Panc1 (cell line): Measurements from ENCODE around the gene NELFB. TPM values are rescaled to one million over a fixed set of nuclear protein-coding genes. Genes with fewer than 3 reads are reported as not detected.

Source experiments
- ATAC-seq: fragments of 200-7000 bp; cut with Tn5 transposase; 2 replicates; pipeline ENCODE4 v1.9.1; 2020; ENCODE audit warnings: mild to moderate bottlenecking, moderate library complexity
- BruUV-seq: library from RNA; stranded (reverse); fragments of 400-500 nt; replicated peaks from 2 replicates; lab custom pipeline; 2021; lab: Mats Ljungman, UMichigan
- CTCF ChIA-PET: fragments of 300-600 bp; sonication (Branson Sonifier 250); formaldehyde crosslinking; loops from one replicate; lab custom pipeline; 2022; ENCODE audit warnings: antibody characterized with exemption; lab: Charles Lee
- POLR2A ChIA-PET: fragments of 300-600 bp; sonication (Branson Sonifier 250); formaldehyde crosslinking; loops from one replicate; lab custom pipeline; 2022; ENCODE audit warnings: antibody characterized with exemption; lab: Charles Lee
- DNase-seq: peaks from one replicate; pipeline ENCODE4 v3.0.0-alpha.2; 2010; ENCODE audit warnings: low read depth, low spot score
- H3K27ac ChIP-seq: 2 replicates; pipeline ENCODE4 v1.5.1; 2011; ENCODE audit warnings: mild to moderate bottlenecking, low read length, inconsistent platforms
- H3K27me3 ChIP-seq: fragments of 200-500 bp; sonication (Bioruptor generic); 2 replicates; pipeline ENCODE4 v1.6.0; 2014; ENCODE audit warnings: low read length, inconsistent platforms; ENCODE audit not compliant: control insufficient read depth, insufficient read depth
- H3K36me3 ChIP-seq: fragments of 200-500 bp; sonication (Bioruptor generic); 2 replicates; pipeline ENCODE4 v1.5.1; 2014; ENCODE audit warnings: inconsistent platforms, mild to moderate bottlenecking, low read length, moderate library complexity; ENCODE audit not compliant: control insufficient read depth, insufficient read depth
- H3K4me1 ChIP-seq: 2 replicates; pipeline ENCODE4 v1.5.1; 2011; ENCODE audit warnings: inconsistent platforms, mild to moderate bottlenecking, low read length, moderate library complexity; ENCODE audit not compliant: control insufficient read depth, insufficient read depth
- H3K4me3 ChIP-seq, 2 experiments: 2 replicates each; pipeline ENCODE4 v1.5.1; 2011 to 2012; ENCODE audit warnings: low read depth in 2 of 2, low read length in 2 of 2, mild to moderate bottlenecking in 2 of 2, inconsistent platforms in 1 of 2, moderate library complexity in 1 of 2
- H3K9me3 ChIP-seq: fragments of 200-500 bp; sonication (Bioruptor generic); 2 replicates; pipeline ENCODE4 v1.5.1; 2014; ENCODE audit warnings: low read depth, mild to moderate bottlenecking, inconsistent platforms, low read length, moderate library complexity; ENCODE audit not compliant: control insufficient read depth, insufficient read depth
- CTCF ChIP-seq: fragments of 450-650 bp; IDR thresholded peaks from 2 replicates; pipeline ENCODE4 v1.5.1; 2017; ENCODE audit warnings: mild to moderate bottlenecking
- POLR2AphosphoS5 ChIP-seq: IDR thresholded peaks from 2 replicates; pipeline ENCODE4 v1.6.1; 2012; ENCODE audit warnings: mild to moderate bottlenecking, low read depth, low read length, moderate library complexity
- in situ Hi-C: cut with HindIII; loops from 2 replicates; pipeline ENCODE4 v1.10.0; 2016; ENCODE audit warnings: low sequenced_read_pairs, low pct_unique_long_range_greater_than_20kb
- intact Hi-C: fragments of 100-400 bp; cut with micrococcal nuclease; formaldehyde crosslinking; loops from one replicate; pipeline ENCODE4 v1.10.0; 2022; ENCODE audit not compliant: unreplicated experiment
- total RNA-seq: library from RNA; stranded (reverse); gene quantifications from one replicate; pipeline ENCODE4 v1.2.1, GENCODE V29; 2021; ENCODE audit not compliant: unreplicated experiment

The NELFB gene
- total RNA-seq, 1 experiment from 2014 or later, result 62.4 TPM

GRCh38 chr9:137321726-137322361 lies 66.7 kb downstream of the NELFB start:
- H3K27me3 ChIP-seq, result no peaks in the 10 kb centered on the region
- H3K27ac ChIP-seq, result no peak overlapping the region
- no peaks in the 10 kb centered on the region; the same call in 1 of the 2 replicates for H3K4me1 ChIP-seq
- no TSS peak for BruUV-seq
- H3K36me3 ChIP-seq, result no peaks in the 10 kb centered on the region
- no peak for TF ChIP-seq CTCF
- no peak for TF ChIP-seq POLR2AphosphoS5
- H3K9me3 ChIP-seq, result no peaks in the 10 kb centered on the region
- POLR2A ChIA-PET, result no interaction called here
- in situ Hi-C loops (no loop called here), intact Hi-C loops (no loop called here)
- DNase-seq (no peak), ATAC-seq (no peak)
- CTCF ChIA-PET, result no interaction called here
- no peak overlapping the region for H3K4me3 ChIP-seq

Other genes starting within 250 kb of the NELFB start
- 27.0 TPM for gene ABCA2, start 227.1 kb upstream of the NELFB start, total RNA-seq
- not detected for gene FUT7, start 223.2 kb upstream of the NELFB start, total RNA-seq
- gene NPDC1, start 209.2 kb upstream of the NELFB start, total RNA-seq, result 43.5 TPM
- gene ENTPD2, start 201.3 kb upstream of the NELFB start, total RNA-seq, result 2.8 TPM
- 18.4 TPM for gene SAPCD2, start 184.8 kb upstream of the NELFB start, total RNA-seq
- 23.1 TPM for gene UAP1L1, start 177.8 kb upstream of the NELFB start, total RNA-seq
- gene MAN1B1, start 168.3 kb upstream of the NELFB start, total RNA-seq, result 57.2 TPM
- 236 TPM for gene DPP7, start 140.6 kb upstream of the NELFB start, total RNA-seq
- gene GRIN1, start 116.2 kb upstream of the NELFB start, total RNA-seq, result 4.9 TPM
- 0.69 TPM for gene LRRC26, start 85.3 kb upstream of the NELFB start, total RNA-seq
- not detected for gene TMEM210, start 83.3 kb upstream of the NELFB start, total RNA-seq
- gene ANAPC2, start 66.8 kb upstream of the NELFB start, total RNA-seq, result 46.0 TPM
- gene SSNA1, start 66.7 kb upstream of the NELFB start, total RNA-seq, result 86.9 TPM
- 21.7 TPM for gene TPRN, start 54.6 kb upstream of the NELFB start, total RNA-seq
- 25.4 TPM for gene TMEM203, start 49.7 kb upstream of the NELFB start, total RNA-seq
- gene NDOR1, start 49.6 kb upstream of the NELFB start, total RNA-seq, result 15.6 TPM
- gene RNF208, start 33.1 kb upstream of the NELFB start, total RNA-seq, result 11.5 TPM
- 0.67 TPM for gene CYSRT1, start 30.2 kb upstream of the NELFB start, total RNA-seq
- gene RNF224, start 27.8 kb upstream of the NELFB start, total RNA-seq, result 0.15 TPM
- not detected for gene SLC34A3, start 24.4 kb upstream of the NELFB start, total RNA-seq
- gene TUBB4B, start 14.0 kb upstream of the NELFB start, total RNA-seq, result 265 TPM
- 0.26 TPM for gene STPG3, start 4.0 kb upstream of the NELFB start, total RNA-seq
- gene TOR4A, start 22.4 kb downstream of the NELFB start, total RNA-seq, result 37.1 TPM
- 16.9 TPM for gene NRARP, start 46.9 kb downstream of the NELFB start, total RNA-seq
- gene EXD3, start 167.8 kb downstream of the NELFB start, total RNA-seq, result 9.2 TPM
- 3.7 TPM for gene NOXA1, start 168.1 kb downstream of the NELFB start, total RNA-seq
- gene ENTPD8, start 186.0 kb downstream of the NELFB start, total RNA-seq, result 3.9 TPM
- gene NSMF, start 204.0 kb downstream of the NELFB start, total RNA-seq, result 40.0 TPM